Measurements from ENCODE around the gene DNAJC24. TPM values are rescaled to one million over a fixed set of nuclear protein-coding genes. Genes with fewer than 3 reads are reported as not detected.

Gene DNAJC24
- total and polyA plus RNA-seq, 2 experiments from 2014 or later, result 20.3 to 21.3 TPM

DNA sequence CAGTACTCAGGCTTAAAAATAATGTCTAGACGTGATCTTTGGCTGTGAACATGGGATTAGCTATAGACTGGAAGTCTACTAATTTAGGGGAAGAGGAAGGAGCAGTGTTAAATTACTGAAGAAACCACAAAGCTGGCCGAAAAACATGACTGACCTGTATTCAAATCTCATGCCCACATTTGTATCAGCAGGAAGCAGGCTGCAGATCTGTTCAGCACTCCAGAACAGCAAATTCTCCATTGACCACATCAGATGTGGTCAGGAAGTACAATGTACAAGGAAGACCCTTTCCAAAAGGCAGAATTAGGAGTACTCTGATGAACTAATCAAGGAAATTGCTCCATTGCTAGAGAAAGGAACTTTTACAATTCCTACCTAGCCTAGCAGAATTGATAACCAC is 31.9 kb upstream of the DNAJC24 start (continued):
- TF ChIP-seq, protein P1, sequence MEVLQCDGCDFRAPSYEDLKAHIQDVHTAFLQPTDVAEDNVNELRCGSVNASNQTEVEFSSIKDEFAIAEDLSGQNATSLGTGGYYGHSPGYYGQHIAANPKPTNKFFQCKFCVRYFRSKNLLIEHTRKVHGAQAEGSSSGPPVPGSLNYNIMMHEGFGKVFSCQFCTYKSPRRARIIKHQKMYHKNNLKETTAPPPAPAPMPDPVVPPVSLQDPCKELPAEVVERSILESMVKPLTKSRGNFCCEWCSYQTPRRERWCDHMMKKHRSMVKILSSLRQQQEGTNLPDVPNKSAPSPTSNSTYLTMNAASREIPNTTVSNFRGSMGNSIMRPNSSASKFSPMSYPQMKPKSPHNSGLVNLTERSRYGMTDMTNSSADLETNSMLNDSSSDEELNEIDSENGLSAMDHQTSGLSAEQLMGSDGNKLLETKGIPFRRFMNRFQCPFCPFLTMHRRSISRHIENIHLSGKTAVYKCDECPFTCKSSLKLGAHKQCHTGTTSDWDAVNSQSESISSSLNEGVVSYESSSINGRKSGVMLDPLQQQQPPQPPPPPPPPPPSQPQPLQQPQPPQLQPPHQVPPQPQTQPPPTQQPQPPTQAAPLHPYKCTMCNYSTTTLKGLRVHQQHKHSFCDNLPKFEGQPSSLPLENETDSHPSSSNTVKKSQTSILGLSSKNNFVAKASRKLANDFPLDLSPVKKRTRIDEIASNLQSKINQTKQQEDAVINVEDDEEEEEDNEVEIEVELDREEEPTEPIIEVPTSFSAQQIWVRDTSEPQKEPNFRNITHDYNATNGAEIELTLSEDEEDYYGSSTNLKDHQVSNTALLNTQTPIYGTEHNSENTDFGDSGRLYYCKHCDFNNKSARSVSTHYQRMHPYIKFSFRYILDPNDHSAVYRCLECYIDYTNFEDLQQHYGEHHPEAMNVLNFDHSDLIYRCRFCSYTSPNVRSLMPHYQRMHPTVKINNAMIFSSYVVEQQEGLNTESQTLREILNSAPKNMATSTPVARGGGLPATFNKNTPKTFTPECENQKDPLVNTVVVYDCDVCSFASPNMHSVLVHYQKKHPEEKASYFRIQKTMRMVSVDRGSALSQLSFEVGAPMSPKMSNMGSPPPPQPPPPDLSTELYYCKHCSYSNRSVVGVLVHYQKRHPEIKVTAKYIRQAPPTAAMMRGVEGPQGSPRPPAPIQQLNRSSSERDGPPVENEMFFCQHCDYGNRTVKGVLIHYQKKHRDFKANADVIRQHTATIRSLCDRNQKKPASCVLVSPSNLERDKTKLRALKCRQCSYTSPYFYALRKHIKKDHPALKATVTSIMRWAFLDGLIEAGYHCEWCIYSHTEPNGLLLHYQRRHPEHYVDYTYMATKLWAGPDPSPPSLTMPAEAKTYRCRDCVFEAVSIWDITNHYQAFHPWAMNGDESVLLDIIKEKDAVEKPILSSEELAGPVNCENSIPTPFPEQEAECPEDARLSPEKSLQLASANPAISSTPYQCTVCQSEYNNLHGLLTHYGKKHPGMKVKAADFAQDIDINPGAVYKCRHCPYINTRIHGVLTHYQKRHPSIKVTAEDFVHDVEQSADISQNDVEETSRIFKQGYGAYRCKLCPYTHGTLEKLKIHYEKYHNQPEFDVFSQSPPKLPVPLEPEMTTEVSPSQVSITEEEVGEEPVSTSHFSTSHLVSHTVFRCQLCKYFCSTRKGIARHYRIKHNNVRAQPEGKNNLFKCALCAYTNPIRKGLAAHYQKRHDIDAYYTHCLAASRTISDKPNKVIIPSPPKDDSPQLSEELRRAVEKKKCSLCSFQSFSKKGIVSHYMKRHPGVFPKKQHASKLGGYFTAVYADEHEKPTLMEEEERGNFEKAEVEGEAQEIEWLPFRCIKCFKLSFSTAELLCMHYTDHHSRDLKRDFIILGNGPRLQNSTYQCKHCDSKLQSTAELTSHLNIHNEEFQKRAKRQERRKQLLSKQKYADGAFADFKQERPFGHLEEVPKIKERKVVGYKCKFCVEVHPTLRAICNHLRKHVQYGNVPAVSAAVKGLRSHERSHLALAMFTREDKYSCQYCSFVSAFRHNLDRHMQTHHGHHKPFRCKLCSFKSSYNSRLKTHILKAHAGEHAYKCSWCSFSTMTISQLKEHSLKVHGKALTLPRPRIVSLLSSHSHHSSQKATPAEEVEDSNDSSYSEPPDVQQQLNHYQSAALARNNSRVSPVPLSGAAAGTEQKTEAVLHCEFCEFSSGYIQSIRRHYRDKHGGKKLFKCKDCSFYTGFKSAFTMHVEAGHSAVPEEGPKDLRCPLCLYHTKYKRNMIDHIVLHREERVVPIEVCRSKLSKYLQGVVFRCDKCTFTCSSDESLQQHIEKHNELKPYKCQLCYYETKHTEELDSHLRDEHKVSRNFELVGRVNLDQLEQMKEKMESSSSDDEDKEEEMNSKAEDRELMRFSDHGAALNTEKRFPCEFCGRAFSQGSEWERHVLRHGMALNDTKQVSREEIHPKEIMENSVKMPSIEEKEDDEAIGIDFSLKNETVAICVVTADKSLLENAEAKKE (CRISPR knock-in tag; IDR thresholded peaks at IDR 0.05), result no peak
- TF ChIP-seq, protein P2, sequence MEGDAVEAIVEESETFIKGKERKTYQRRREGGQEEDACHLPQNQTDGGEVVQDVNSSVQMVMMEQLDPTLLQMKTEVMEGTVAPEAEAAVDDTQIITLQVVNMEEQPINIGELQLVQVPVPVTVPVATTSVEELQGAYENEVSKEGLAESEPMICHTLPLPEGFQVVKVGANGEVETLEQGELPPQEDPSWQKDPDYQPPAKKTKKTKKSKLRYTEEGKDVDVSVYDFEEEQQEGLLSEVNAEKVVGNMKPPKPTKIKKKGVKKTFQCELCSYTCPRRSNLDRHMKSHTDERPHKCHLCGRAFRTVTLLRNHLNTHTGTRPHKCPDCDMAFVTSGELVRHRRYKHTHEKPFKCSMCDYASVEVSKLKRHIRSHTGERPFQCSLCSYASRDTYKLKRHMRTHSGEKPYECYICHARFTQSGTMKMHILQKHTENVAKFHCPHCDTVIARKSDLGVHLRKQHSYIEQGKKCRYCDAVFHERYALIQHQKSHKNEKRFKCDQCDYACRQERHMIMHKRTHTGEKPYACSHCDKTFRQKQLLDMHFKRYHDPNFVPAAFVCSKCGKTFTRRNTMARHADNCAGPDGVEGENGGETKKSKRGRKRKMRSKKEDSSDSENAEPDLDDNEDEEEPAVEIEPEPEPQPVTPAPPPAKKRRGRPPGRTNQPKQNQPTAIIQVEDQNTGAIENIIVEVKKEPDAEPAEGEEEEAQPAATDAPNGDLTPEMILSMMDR (conservative IDR thresholded peaks at IDR 0.05; ENCODE audit: low read depth in 2 of 2), result no peak
- TF ChIP-seq JUNB (IDR thresholded peaks at IDR 0.05; ENCODE audit: unreplicated experiment) (no peak), EZH2 (IDR thresholded peaks at IDR 0.05; ENCODE audit: low read depth, unreplicated experiment) (no peak)

DNA sequence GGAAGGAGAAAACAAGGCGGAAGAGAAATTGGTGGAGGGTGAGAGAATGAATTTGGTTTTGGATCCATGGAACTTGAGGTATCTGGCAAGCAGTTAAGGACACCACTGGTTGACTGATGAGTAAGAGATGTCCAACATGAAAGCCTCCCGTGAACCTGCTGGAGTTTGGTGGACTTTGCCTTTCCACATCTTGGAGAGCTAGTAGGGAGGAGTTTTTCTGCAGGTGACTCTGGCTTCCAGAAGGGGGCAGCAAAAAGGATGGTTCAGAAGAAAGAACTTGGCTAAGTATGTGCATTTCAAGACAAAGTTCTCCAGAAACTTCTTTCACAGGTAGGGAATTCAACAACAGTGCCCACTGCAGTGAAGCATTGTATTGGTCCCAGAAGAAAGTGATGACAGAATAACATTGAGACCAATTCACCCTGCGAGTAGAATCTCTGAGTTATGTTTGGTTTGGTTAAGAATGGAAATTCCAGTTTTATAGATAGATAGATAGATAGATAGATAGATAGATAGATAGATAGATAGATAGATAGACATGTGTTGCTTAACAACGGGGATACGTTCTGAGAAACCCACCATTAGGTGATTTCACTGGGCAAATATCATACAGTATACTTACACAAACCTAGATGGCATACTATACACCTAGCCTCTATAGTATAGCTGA is 28.6 kb upstream of the DNAJC24 start:
- Mint-ChIP-seq H3K36me3 (ENCODE audit: low read depth) (peaks cover 2% of the 10 kb centered on the region; the same call in 1 of the 3 replicates), H3K27ac (no peak overlapping the region), H3K9me3 (peaks cover 3% of the 10 kb centered on the region), H3K4me3 (no peak overlapping the region), H3K4me1 (no peaks in the 10 kb centered on the region), H3K27me3 (ENCODE audit: insufficient read depth, low read depth, poor library complexity) (peaks cover 2% of the 10 kb centered on the region)
- DNase-seq (ENCODE audit: low spot score) (peak; percentile 66), ATAC-seq (peak; percentile 75)
- Histone ChIP-seq H3K4me1 (ENCODE audit: insufficient read depth) (no peaks in the 10 kb centered on the region), H3K27ac (ENCODE audit: low read depth) (no peak overlapping the region), H3K36me3 (ENCODE audit: insufficient read depth) (peaks cover under 1% of the 10 kb centered on the region; the same call in 1 of the 2 replicates), H3K27me3 (ENCODE audit: insufficient read depth) (no peaks in the 10 kb centered on the region), H3F3A (replicated peaks; ENCODE audit: low read depth) (no peaks in the 10 kb centered on the region), H3K4me2 (no peak overlapping the region), H3K9me2 (ENCODE audit: insufficient read depth) (no peaks in the 10 kb centered on the region; the same call in 1 of the 2 replicates), H3K79me2 (replicated peaks; ENCODE audit: insufficient read depth) (no peaks in the 10 kb centered on the region), H4K20me1 (replicated peaks; ENCODE audit: insufficient read depth) (no peaks in the 10 kb centered on the region), H3K4me3 (no peak overlapping the region), H2AFZ (no peak overlapping the region)
- TF ChIP-seq, protein P1 (CRISPR knock-in tag; IDR thresholded peaks at IDR 0.05), result peak; percentile 72; the same call in 1 of the 2 replicates

Measured in GM23338 (cell line).